Activated CD4-positive, alpha-beta T cell treated with anti-CD3 and anti-CD28 coated beads, Interleukin-2, amount 10 ng/mL, durations not matched to agents 7 days and 5 days (primary cell): ENCODE measurements around the gene MSLN. TPM values are rescaled to one million over a fixed set of nuclear protein-coding genes. Genes with fewer than 3 reads are reported as not detected.

Experiments
- CTCF ChIA-PET: fragments of 350-600 bp; sonication (Branson Sonifier 250); formaldehyde crosslinking; loops from one replicate; lab custom pipeline; 2021; ENCODE audit warnings: antibody characterized with exemption; lab: Charles Lee
- POLR2A ChIA-PET: fragments of 350-600 bp; sonication (Branson Sonifier 250); formaldehyde crosslinking; loops from one replicate; lab custom pipeline; 2021; ENCODE audit warnings: antibody characterized with exemption; lab: Charles Lee
- DNase-seq: peaks from one replicate; pipeline ENCODE4 v3.0.0-alpha.2; 2020
- H3K27ac Mint-ChIP-seq: one replicate; pipeline ENCODE4 v1.8.0; 2021; ENCODE audit warnings: mild to moderate bottlenecking, moderate library complexity, mixed read lengths
- H3K27me3 Mint-ChIP-seq: one replicate; pipeline ENCODE4 v1.8.0; 2021; ENCODE audit warnings: mixed read lengths
- H3K36me3 Mint-ChIP-seq: one replicate; pipeline ENCODE4 v1.8.0; 2021; ENCODE audit warnings: low read depth, mixed read lengths
- H3K4me1 Mint-ChIP-seq: one replicate; pipeline ENCODE4 v1.8.0; 2021; ENCODE audit warnings: mixed read lengths
- H3K4me3 Mint-ChIP-seq: one replicate; pipeline ENCODE4 v1.8.0; 2021; ENCODE audit warnings: mild to moderate bottlenecking, moderate library complexity, mixed read lengths
- H3K9me3 Mint-ChIP-seq: one replicate; pipeline ENCODE4 v1.8.0; 2021; ENCODE audit warnings: mixed read lengths
- total RNA-seq, 2 experiments: library from RNA; stranded (reverse); gene quantifications; one replicate each; pipeline ENCODE4 v1.2.3, GENCODE V29; 2021

Gene MSLN
- total RNA-seq, 2 experiments from 2014 or later, result not detected

- POLR2A ChIA-PET, result no interaction called here
Measured at GRCh38 chr16:781346-782010, 20.9 kb downstream of the MSLN start.

GRCh38 chr16:782258-782657 lies 21.7 kb downstream of the MSLN start:
- no peaks in the 10 kb centered on the region for H3K9me3 Mint-ChIP-seq
- H3K4me1 Mint-ChIP-seq, result peaks cover 9% of the 10 kb centered on the region
- H3K4me3 Mint-ChIP-seq, result no peak overlapping the region
- no peak overlapping the region for H3K27ac Mint-ChIP-seq
- H3K36me3 Mint-ChIP-seq, result peaks cover 2% of the 10 kb centered on the region
- POLR2A ChIA-PET, result no interaction called here
- DNase-seq, result no peak
- peaks cover 4% of the 10 kb centered on the region for H3K27me3 Mint-ChIP-seq
- CTCF ChIA-PET, result no interaction called here

More at GRCh38 chr16:781346-782010, 20.9 kb downstream of the MSLN start:
- CTCF ChIA-PET, result interaction anchor here (0.8 kb wide), 1 partner anchor 67 kb away, joined by 3 read pairs; the partner anchor contains the start of gene METRN
- DNase-seq, result no peak
- Mint-ChIP-seq H3K4me3 (no peak overlapping the region), H3K9me3 (no peaks in the 10 kb centered on the region), H3K27me3 (peaks cover 4% of the 10 kb centered on the region), H3K27ac (no peak overlapping the region), H3K4me1 (peaks cover 5% of the 10 kb centered on the region), H3K36me3 (peaks cover 2% of the 10 kb centered on the region)

GRCh38 chr16:782766-783403 lies 22.4 kb downstream of the MSLN start:
- CTCF ChIA-PET, result interaction anchor here (1.4 kb wide), 1 partner anchor 68 kb away, joined by 3 read pairs; the partner anchor contains the start of gene METRN

GRCh38 chr16:783404-784161 lies 23.0 kb downstream of the MSLN start:
- H3K36me3 Mint-ChIP-seq, result peaks cover 4% of the 10 kb centered on the region
- no peaks in the 10 kb centered on the region for H3K9me3 Mint-ChIP-seq
- H3K4me1 Mint-ChIP-seq, result peaks cover 11% of the 10 kb centered on the region
- no peaks in the 10 kb centered on the region for H3K27me3 Mint-ChIP-seq
- no peak overlapping the region for H3K27ac Mint-ChIP-seq
- POLR2A ChIA-PET, result no interaction called here
- DNase-seq, result no peak
- CTCF ChIA-PET, result interaction anchor here (1.1 to 1.9 kb wide), 3 partner anchors 17 to 198 kb away, joined by 3 to 5 read pairs (median 3); partner anchors contain the start of genes METRN and SOX8
- H3K4me3 Mint-ChIP-seq, result no peak overlapping the region

More at GRCh38 chr16:782766-783403, 22.4 kb downstream of the MSLN start:
- DNase-seq, result no peak
- POLR2A ChIA-PET, result no interaction called here
- H3K27ac Mint-ChIP-seq, result no peak overlapping the region
- peaks cover 4% of the 10 kb centered on the region for H3K36me3 Mint-ChIP-seq
- no peaks in the 10 kb centered on the region for H3K9me3 Mint-ChIP-seq
- peaks cover 11% of the 10 kb centered on the region for H3K4me1 Mint-ChIP-seq
- H3K27me3 Mint-ChIP-seq, result no peaks in the 10 kb centered on the region
- no peak overlapping the region for H3K4me3 Mint-ChIP-seq

GRCh38 chr16:784431-784830 lies 23.9 kb downstream of the MSLN start:
- ChIA-PET CTCF (interaction anchor here (0.8 to 2.4 kb wide), 15 partner anchors 8 to 197 kb away, joined by 3 to 10 read pairs (median 4); partner anchors contain the start of genes ANTKMT, CCDC78, HAGHL and METRN), POLR2A (no interaction called here)
- H3K27me3 Mint-ChIP-seq, result no peaks in the 10 kb centered on the region
- no peak overlapping the region for H3K27ac Mint-ChIP-seq
- DNase-seq, result no peak
- no peak overlapping the region for H3K4me3 Mint-ChIP-seq
- H3K36me3 Mint-ChIP-seq, result peaks cover 4% of the 10 kb centered on the region
- no peaks in the 10 kb centered on the region for H3K9me3 Mint-ChIP-seq
- H3K4me1 Mint-ChIP-seq, result peaks cover 11% of the 10 kb centered on the region

GRCh38 chr16:785563-786535 lies 25.3 kb downstream of the MSLN start:
- DNase-seq, result peak; percentile 63
- Mint-ChIP-seq H3K9me3 (no peaks in the 10 kb centered on the region), H3K27ac (no peak overlapping the region), H3K4me1 (peaks cover 14% of the 10 kb centered on the region), H3K36me3 (peaks cover 4% of the 10 kb centered on the region), H3K4me3 (peak overlapping the region; percentile 55), H3K27me3 (no peaks in the 10 kb centered on the region)
- ChIA-PET POLR2A (no interaction called here), CTCF (interaction anchor here (0.6 to 2.4 kb wide), 15 partner anchors 9 to 78 kb away, joined by 3 to 10 read pairs (median 5); partner anchors contain the start of genes ANTKMT, CCDC78, CIAO3 and HAGHL)

GRCh38 chr16:787321-787966 lies 26.9 kb downstream of the MSLN start:
- H3K27ac Mint-ChIP-seq, result peak overlapping the region; percentile 84
- peaks cover 10% of the 10 kb centered on the region for H3K36me3 Mint-ChIP-seq
- ChIA-PET POLR2A (interaction anchor here (0.6 to 1.0 kb wide), 2 partner anchors 51 to 73 kb away, joined by 3 to 7 read pairs; partner anchors contain the start of gene METRN), CTCF (interaction anchor here (1.0 to 1.5 kb wide), 2 partner anchors 39 to 75 kb away, joined by 3 to 4 read pairs; no protein-coding TSS in a partner anchor)
- peaks cover 20% of the 10 kb centered on the region for H3K4me1 Mint-ChIP-seq
- peak overlapping the region; percentile 90 for H3K4me3 Mint-ChIP-seq
- no peaks in the 10 kb centered on the region for H3K9me3 Mint-ChIP-seq
- DNase-seq, result no peak
- no peaks in the 10 kb centered on the region for H3K27me3 Mint-ChIP-seq

GRCh38 chr16:787978-788398 lies 27.5 kb downstream of the MSLN start, which contains the start of gene RPUSD1:
RPUSD1 (minus strand) TSS chr16:788381; CDS start chr16:787737, 644 bp downstream.
- H3K4me3 Mint-ChIP-seq, result peak within 1 kb of the TSS; percentile 90
- POLR2A ChIA-PET, result interaction anchor here (0.9 to 1.0 kb wide), 2 partner anchors 73 to 81 kb away, joined by 3 read pairs; partner anchors contain the start of gene METRN
- H3K9me3 Mint-ChIP-seq, result no peaks in the 10 kb centered on the region
- DNase-seq, result no peak
- no peaks in the 10 kb centered on the region for H3K27me3 Mint-ChIP-seq
- CTCF ChIA-PET, result interaction anchor here (1.0 to 1.7 kb wide), 4 partner anchors 17 to 76 kb away, joined by 3 to 4 read pairs (median 4); partner anchors contain the start of gene ANTKMT
- peak within 1 kb of the TSS; percentile 84 for H3K27ac Mint-ChIP-seq
- peaks cover 10% of the 10 kb centered on the region for H3K36me3 Mint-ChIP-seq
- peaks cover 20% of the 10 kb centered on the region for H3K4me1 Mint-ChIP-seq

GRCh38 chr16:788399-789126 lies 28.0 kb downstream of the MSLN start, which contains the start of gene CHTF18:
CHTF18 (plus strand) TSS chr16:788620; CDS start chr16:788685, 65 bp downstream.
- H3K36me3 Mint-ChIP-seq, result peaks cover 10% of the 10 kb centered on the region

GRCh38 chr16:789191-789850 lies 28.8 kb downstream of the MSLN start:
- peak overlapping the region; percentile 64 for H3K4me3 Mint-ChIP-seq
- CTCF ChIA-PET, result interaction anchor here (1.2 to 1.7 kb wide), 2 partner anchors 18 to 68 kb away, joined by 3 to 4 read pairs; partner anchors contain the start of gene ANTKMT
- H3K27ac Mint-ChIP-seq, result no peak overlapping the region
- H3K36me3 Mint-ChIP-seq, result peaks cover 10% of the 10 kb centered on the region
- H3K4me1 Mint-ChIP-seq, result peaks cover 20% of the 10 kb centered on the region
- no peak for DNase-seq
- H3K27me3 Mint-ChIP-seq, result no peaks in the 10 kb centered on the region
- POLR2A ChIA-PET, result no interaction called here
- no peaks in the 10 kb centered on the region for H3K9me3 Mint-ChIP-seq

More at GRCh38 chr16:788399-789126, 28.0 kb downstream of the MSLN start, which contains the start of gene CHTF18:
- DNase-seq, result peak; percentile 90
- ChIA-PET CTCF (interaction anchor here (1.0 to 1.7 kb wide), 4 partner anchors 18 to 76 kb away, joined by 3 to 4 read pairs (median 4); partner anchors contain the start of gene ANTKMT), POLR2A (interaction anchor here (0.6 to 1.0 kb wide), 3 partner anchors 74 to 368 kb away, joined by 3 read pairs; partner anchors contain the start of gene METRN)
- Mint-ChIP-seq H3K27me3 (no peaks in the 10 kb centered on the region), H3K4me1 (peaks cover 20% of the 10 kb centered on the region), H3K27ac (peak within 1 kb of the TSS; percentile 84), H3K9me3 (no peaks in the 10 kb centered on the region), H3K4me3 (peak within 1 kb of the TSS; percentile 90)
